ENCODE data around the gene AMH. TPM values are rescaled to one million over a fixed set of nuclear protein-coding genes. Genes with fewer than 3 reads are reported as not detected.

AMH gene
- total RNA-seq, 1 experiment from 2014 or later: 11.2 TPM

DNA sequence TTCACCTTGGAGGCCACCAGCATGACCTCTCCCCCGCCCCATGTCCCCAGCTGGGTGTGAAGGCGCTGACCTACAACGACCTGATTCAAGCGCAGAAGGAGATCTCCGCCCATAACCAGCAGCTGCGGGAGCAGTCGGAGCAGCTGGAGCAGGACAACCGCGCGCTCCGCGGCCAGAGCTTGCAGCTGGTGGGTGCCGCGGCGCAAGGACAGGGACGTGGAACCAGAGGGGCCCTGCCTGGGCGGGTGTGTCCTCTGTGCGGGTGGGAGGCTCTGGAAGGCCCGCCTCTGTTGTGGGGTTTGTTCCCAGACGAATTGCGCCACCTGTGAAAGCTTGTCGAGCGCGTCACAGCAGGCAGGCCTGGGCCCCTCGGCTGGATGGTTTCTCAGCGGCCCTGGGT is 35.3 kb upstream of the AMH start:
- POLR2A ChIA-PET: no interaction called here
- CTCF ChIA-PET: interaction anchor here (0.9 to 2.2 kb wide), 3 partner anchors 15 to 103 kb away, joined by 3 to 13 read pairs (median 3); no protein-coding TSS in a partner anchor
- no peak for TF ChIP-seq TEAD4 (CRISPR knock-in tag; IDR thresholded peaks at IDR 0.05)
- no peak for TF ChIP-seq ZNF121 (CRISPR knock-in tag; IDR thresholded peaks at IDR 0.05)
- TF ChIP-seq, protein P1, sequence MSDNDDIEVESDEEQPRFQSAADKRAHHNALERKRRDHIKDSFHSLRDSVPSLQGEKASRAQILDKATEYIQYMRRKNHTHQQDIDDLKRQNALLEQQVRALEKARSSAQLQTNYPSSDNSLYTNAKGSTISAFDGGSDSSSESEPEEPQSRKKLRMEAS (CRISPR knock-in tag; IDR thresholded peaks at IDR 0.05): no peak
- TF ChIP-seq, protein P2, sequence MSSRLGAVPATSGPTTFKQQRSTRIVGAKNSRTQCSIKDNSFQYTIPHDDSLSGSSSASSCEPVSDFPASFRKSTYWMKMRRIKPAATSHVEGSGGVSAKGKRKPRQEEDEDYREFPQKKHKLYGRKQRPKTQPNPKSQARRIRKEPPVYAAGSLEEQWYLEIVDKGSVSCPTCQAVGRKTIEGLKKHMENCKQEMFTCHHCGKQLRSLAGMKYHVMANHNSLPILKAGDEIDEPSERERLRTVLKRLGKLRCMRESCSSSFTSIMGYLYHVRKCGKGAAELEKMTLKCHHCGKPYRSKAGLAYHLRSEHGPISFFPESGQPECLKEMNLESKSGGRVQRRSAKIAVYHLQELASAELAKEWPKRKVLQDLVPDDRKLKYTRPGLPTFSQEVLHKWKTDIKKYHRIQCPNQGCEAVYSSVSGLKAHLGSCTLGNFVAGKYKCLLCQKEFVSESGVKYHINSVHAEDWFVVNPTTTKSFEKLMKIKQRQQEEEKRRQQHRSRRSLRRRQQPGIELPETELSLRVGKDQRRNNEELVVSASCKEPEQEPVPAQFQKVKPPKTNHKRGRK (CRISPR knock-in tag; IDR thresholded peaks at IDR 0.05; ENCODE audit: borderline replicate concordance): no peak
- TF ChIP-seq, protein P3, sequence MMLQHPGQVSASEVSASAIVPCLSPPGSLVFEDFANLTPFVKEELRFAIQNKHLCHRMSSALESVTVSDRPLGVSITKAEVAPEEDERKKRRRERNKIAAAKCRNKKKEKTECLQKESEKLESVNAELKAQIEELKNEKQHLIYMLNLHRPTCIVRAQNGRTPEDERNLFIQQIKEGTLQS (CRISPR knock-in tag; conservative IDR thresholded peaks at IDR 0.05): no peak
- ATAC-seq (no peak), DNase-seq (ENCODE audit: low spot score) (no peak)
- Mint-ChIP-seq H3K27me3 (ENCODE audit: low read depth) (no peaks in the 10 kb centered on the region), H3K36me3 (peaks cover 40% of the 10 kb centered on the region), H3K4me3 (no peak overlapping the region), H3K4me1 (no peaks in the 10 kb centered on the region), H3K27ac (peak overlapping the region; percentile 41; the same call in 1 of the 2 replicates), H3K9me3 (no peaks in the 10 kb centered on the region)

DNA sequence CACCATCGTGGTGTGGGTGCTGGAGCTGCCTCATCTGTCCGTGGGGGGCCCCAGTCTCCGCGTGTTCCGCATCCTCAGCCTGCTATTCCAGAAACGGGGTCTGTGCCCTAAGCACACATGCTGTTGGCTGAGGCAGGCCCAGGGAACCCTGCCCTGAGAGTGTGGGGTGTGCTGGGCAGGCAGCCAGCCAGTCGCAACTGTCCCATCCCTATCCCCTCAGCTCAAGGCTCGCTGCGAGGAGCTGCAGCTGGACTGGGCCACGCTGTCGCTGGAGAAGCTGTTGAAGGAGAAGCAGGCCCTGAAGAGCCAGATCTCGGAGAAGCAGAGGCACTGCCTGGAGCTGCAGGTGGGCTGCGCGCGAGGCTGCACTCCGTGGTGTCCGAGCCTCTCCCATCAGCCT is 34.9 kb upstream of the AMH start:
- TF ChIP-seq, protein P4, sequence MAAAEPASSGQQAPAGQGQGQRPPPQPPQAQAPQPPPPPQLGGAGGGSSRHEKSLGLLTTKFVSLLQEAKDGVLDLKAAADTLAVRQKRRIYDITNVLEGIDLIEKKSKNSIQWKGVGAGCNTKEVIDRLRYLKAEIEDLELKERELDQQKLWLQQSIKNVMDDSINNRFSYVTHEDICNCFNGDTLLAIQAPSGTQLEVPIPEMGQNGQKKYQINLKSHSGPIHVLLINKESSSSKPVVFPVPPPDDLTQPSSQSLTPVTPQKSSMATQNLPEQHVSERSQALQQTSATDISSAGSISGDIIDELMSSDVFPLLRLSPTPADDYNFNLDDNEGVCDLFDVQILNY (CRISPR knock-in tag; IDR thresholded peaks at IDR 0.05): no peak
- TF ChIP-seq ATF1 (CRISPR knock-in tag; IDR thresholded peaks at IDR 0.05): no peak
- no peak for TF ChIP-seq TEAD4 (CRISPR knock-in tag; IDR thresholded peaks at IDR 0.05)
- TF ChIP-seq ZBTB21 (CRISPR knock-in tag; IDR thresholded peaks at IDR 0.05; ENCODE audit: borderline replicate concordance): no peak
- no peak for TF ChIP-seq RELA (CRISPR knock-in tag; IDR thresholded peaks at IDR 0.05; ENCODE audit: borderline replicate concordance)
- TF ChIP-seq, protein P5, sequence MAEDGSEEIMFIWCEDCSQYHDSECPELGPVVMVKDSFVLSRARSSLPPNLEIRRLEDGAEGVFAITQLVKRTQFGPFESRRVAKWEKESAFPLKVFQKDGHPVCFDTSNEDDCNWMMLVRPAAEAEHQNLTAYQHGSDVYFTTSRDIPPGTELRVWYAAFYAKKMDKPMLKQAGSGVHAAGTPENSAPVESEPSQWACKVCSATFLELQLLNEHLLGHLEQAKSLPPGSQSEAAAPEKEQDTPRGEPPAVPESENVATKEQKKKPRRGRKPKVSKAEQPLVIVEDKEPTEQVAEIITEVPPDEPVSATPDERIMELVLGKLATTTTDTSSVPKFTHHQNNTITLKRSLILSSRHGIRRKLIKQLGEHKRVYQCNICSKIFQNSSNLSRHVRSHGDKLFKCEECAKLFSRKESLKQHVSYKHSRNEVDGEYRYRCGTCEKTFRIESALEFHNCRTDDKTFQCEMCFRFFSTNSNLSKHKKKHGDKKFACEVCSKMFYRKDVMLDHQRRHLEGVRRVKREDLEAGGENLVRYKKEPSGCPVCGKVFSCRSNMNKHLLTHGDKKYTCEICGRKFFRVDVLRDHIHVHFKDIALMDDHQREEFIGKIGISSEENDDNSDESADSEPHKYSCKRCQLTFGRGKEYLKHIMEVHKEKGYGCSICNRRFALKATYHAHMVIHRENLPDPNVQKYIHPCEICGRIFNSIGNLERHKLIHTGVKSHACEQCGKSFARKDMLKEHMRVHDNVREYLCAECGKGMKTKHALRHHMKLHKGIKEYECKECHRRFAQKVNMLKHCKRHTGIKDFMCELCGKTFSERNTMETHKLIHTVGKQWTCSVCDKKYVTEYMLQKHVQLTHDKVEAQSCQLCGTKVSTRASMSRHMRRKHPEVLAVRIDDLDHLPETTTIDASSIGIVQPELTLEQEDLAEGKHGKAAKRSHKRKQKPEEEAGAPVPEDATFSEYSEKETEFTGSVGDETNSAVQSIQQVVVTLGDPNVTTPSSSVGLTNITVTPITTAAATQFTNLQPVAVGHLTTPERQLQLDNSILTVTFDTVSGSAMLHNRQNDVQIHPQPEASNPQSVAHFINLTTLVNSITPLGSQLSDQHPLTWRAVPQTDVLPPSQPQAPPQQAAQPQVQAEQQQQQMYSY (CRISPR knock-in tag; IDR thresholded peaks at IDR 0.05): no peak
- TF ChIP-seq, protein P6, sequence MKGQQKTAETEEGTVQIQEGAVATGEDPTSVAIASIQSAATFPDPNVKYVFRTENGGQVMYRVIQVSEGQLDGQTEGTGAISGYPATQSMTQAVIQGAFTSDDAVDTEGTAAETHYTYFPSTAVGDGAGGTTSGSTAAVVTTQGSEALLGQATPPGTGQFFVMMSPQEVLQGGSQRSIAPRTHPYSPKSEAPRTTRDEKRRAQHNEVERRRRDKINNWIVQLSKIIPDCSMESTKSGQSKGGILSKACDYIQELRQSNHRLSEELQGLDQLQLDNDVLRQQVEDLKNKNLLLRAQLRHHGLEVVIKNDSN (CRISPR knock-in tag; IDR thresholded peaks at IDR 0.05): no peak
- no peak for TF ChIP-seq FOXP1 (CRISPR knock-in tag; IDR thresholded peaks at IDR 0.05; ENCODE audit: borderline replicate concordance)
- TF ChIP-seq KAT7 (CRISPR knock-in tag; IDR thresholded peaks at IDR 0.05; ENCODE audit: borderline replicate concordance): no peak
- TF ChIP-seq, protein P7, sequence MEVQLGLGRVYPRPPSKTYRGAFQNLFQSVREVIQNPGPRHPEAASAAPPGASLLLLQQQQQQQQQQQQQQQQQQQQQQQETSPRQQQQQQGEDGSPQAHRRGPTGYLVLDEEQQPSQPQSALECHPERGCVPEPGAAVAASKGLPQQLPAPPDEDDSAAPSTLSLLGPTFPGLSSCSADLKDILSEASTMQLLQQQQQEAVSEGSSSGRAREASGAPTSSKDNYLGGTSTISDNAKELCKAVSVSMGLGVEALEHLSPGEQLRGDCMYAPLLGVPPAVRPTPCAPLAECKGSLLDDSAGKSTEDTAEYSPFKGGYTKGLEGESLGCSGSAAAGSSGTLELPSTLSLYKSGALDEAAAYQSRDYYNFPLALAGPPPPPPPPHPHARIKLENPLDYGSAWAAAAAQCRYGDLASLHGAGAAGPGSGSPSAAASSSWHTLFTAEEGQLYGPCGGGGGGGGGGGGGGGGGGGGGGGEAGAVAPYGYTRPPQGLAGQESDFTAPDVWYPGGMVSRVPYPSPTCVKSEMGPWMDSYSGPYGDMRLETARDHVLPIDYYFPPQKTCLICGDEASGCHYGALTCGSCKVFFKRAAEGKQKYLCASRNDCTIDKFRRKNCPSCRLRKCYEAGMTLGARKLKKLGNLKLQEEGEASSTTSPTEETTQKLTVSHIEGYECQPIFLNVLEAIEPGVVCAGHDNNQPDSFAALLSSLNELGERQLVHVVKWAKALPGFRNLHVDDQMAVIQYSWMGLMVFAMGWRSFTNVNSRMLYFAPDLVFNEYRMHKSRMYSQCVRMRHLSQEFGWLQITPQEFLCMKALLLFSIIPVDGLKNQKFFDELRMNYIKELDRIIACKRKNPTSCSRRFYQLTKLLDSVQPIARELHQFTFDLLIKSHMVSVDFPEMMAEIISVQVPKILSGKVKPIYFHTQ (CRISPR knock-in tag; IDR thresholded peaks at IDR 0.05): no peak
- TF ChIP-seq ELF4 (CRISPR knock-in tag; IDR thresholded peaks at IDR 0.05; ENCODE audit: low read depth): no peak
- TF ChIP-seq, protein P8, sequence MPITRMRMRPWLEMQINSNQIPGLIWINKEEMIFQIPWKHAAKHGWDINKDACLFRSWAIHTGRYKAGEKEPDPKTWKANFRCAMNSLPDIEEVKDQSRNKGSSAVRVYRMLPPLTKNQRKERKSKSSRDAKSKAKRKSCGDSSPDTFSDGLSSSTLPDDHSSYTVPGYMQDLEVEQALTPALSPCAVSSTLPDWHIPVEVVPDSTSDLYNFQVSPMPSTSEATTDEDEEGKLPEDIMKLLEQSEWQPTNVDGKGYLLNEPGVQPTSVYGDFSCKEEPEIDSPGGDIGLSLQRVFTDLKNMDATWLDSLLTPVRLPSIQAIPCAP (CRISPR knock-in tag; IDR thresholded peaks at IDR 0.05): no peak
- TF ChIP-seq, protein P9, sequence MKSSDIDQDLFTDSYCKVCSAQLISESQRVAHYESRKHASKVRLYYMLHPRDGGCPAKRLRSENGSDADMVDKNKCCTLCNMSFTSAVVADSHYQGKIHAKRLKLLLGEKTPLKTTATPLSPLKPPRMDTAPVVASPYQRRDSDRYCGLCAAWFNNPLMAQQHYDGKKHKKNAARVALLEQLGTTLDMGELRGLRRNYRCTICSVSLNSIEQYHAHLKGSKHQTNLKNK (CRISPR knock-in tag; IDR thresholded peaks at IDR 0.05): no peak
- TF ChIP-seq ZNF263 (CRISPR knock-in tag; IDR thresholded peaks at IDR 0.05; ENCODE audit: low read depth): no peak
- TF ChIP-seq, protein P10, sequence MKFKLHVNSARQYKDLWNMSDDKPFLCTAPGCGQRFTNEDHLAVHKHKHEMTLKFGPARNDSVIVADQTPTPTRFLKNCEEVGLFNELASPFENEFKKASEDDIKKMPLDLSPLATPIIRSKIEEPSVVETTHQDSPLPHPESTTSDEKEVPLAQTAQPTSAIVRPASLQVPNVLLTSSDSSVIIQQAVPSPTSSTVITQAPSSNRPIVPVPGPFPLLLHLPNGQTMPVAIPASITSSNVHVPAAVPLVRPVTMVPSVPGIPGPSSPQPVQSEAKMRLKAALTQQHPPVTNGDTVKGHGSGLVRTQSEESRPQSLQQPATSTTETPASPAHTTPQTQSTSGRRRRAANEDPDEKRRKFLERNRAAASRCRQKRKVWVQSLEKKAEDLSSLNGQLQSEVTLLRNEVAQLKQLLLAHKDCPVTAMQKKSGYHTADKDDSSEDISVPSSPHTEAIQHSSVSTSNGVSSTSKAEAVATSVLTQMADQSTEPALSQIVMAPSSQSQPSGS (CRISPR knock-in tag; IDR thresholded peaks at IDR 0.05; ENCODE audit: borderline replicate concordance, low read depth): no peak
- TF ChIP-seq TEAD1 (CRISPR knock-in tag; IDR thresholded peaks at IDR 0.05): no peak
- no peak for TF ChIP-seq SMAD3 (CRISPR knock-in tag; IDR thresholded peaks at IDR 0.05; ENCODE audit: borderline replicate concordance)
- TF ChIP-seq, protein P3 (CRISPR knock-in tag; conservative IDR thresholded peaks at IDR 0.05): no peak
- Mint-ChIP-seq H3K27me3 (ENCODE audit: low read depth) (no peaks in the 10 kb centered on the region), H3K27ac (no peak overlapping the region), H3K9me3 (no peaks in the 10 kb centered on the region), H3K4me3 (no peak overlapping the region), H3K36me3 (peaks cover 41% of the 10 kb centered on the region), H3K4me1 (no peaks in the 10 kb centered on the region)
- no peak for DNase-seq (ENCODE audit: low spot score)
- no peak for ATAC-seq
- POLR2A ChIA-PET: no interaction called here
- CTCF ChIA-PET: interaction anchor here (1.0 kb wide), 1 partner anchor 58 kb away, joined by 3 read pairs; no protein-coding TSS in a partner anchor

Measured in WTC11 (cell line).